Skeletal muscle satellite cell (primary cell): ENCODE measurements around the gene NUBP2.

Source experiments
- H3K27me3 ChIP-seq: 2 replicates; pipeline ENCODE4 v1.7.0; 2013; ENCODE audit warnings: low read length; ENCODE audit not compliant: control insufficient read depth, insufficient read depth
- H3K36me3 ChIP-seq: 2 replicates; pipeline ENCODE4 v1.7.0; 2013; ENCODE audit warnings: mild to moderate bottlenecking, control low read depth, low read length; ENCODE audit not compliant: insufficient read depth
- H3K4me1 ChIP-seq: 2 replicates; pipeline ENCODE4 v1.7.0; 2013; ENCODE audit warnings: low read length; ENCODE audit not compliant: control insufficient read depth, insufficient read depth
- H3K4me2 ChIP-seq: 2 replicates; pipeline ENCODE4 v1.7.0; 2013; ENCODE audit warnings: mild to moderate bottlenecking, low read length
- H3K4me3 ChIP-seq: 2 replicates; pipeline ENCODE4 v1.7.0; 2013; ENCODE audit warnings: low read length
- H3K9ac ChIP-seq: 2 replicates; pipeline ENCODE4 v1.7.0; 2013; ENCODE audit warnings: mild to moderate bottlenecking, low read depth, low read length, moderate library complexity
- H3K9me3 ChIP-seq: replicated peaks from 2 replicates; pipeline ENCODE4 v1.7.0; 2013; ENCODE audit warnings: mild to moderate bottlenecking, control low read depth, low read length
- small RNA-seq: library from RNA; depleted of rRNA; stranded (forward); fragments of <200 nt; gene quantifications from one replicate; pipeline ENCODE3, GENCODE V24; 2012

NUBP2 gene

GRCh38 chr16:1830213-1830612 is 47.5 kb downstream of the NUBP2 start:
- no peak overlapping the region for H3K4me2 ChIP-seq
- H3K9me3 ChIP-seq: no peaks in the 10 kb centered on the region
- peaks cover 19% of the 10 kb centered on the region for H3K4me1 ChIP-seq
- H3K4me3 ChIP-seq: no peak overlapping the region
- H3K36me3 ChIP-seq: peaks cover 3% of the 10 kb centered on the region
- H3K27me3 ChIP-seq: no peaks in the 10 kb centered on the region
- H3K9ac ChIP-seq: no peak overlapping the region

DNA sequence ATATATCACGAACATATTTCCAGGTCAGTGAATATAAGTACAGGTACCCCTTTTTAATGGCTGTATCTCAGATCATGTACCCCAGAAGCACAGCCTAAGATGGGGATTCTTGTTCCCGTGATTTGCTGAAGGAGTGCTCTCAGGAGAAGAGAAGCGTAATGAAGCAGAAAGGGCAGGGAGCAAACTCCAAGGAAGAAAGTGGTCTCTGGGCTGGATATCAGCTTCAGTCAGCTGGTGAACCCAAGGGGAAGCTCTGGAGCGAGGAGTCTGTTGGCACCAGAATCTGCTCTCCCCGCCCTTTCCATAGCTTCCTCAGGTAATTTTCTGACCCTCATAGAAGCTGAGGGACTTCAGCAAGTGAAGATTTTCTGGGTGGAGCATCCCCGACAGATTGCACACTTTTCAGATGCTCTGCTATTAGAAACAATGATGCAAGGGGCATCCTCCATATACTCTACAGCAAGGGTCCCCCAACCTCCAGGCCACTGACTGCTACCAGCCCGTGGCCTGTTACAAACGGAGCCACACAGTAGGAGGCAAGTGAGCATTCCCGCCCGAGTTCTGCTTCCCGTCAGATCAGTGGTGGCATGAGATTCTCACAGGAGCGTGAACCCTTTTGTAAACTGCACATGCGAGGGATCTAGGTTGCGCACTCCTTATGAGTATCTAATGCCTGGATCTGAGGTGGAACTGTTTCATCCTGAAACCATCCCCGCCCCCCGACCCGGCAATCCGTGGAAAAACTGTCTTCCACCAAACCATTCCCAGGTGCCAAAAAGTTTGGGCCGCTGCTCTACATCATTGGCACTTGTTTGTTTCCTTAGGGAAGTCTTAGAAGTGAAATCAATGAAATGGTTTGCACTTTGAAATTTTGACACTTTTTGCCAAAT is 48.7 kb downstream of the NUBP2 start:
- Histone ChIP-seq H3K27me3 (no peaks in the 10 kb centered on the region), H3K9ac (no peak overlapping the region), H3K4me2 (no peak overlapping the region), H3K4me3 (no peak overlapping the region), H3K9me3 (no peaks in the 10 kb centered on the region), H3K4me1 (peaks cover 13% of the 10 kb centered on the region), H3K36me3 (peaks cover 3% of the 10 kb centered on the region)

DNA sequence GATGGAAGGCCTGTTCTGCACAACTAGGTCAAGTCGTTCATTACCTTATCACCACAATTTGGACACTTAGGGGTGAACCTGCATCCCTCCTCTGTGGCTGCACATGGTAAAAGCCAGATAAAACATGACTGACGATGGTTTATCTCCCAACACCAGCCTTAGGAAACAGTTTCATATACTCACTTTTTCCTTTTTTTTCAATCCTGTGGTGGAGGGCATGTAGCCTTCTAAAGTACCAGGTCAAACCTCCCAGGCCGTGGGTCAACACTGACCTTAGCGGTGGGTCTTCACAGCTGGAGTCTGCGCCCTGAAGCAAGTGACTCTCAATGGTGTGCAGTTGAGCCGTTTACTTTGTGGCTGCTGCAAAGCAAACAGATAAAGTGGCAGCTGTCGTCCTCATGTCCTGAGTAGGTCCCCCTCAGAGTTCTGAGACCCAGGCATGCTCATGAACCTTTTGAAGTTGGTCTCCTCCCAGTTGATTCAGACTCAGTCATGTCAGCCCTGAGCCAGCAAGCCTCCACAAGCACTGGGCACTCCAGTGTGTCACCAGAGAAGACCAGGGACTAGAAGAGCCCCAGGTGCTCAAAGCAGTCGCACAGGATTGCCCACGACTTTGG is 50.2 kb downstream of the NUBP2 start:
- no peaks in the 10 kb centered on the region for H3K9me3 ChIP-seq
- H3K36me3 ChIP-seq: peaks cover 3% of the 10 kb centered on the region
- no peak overlapping the region for H3K9ac ChIP-seq
- no peaks in the 10 kb centered on the region for H3K27me3 ChIP-seq
- H3K4me3 ChIP-seq: no peak overlapping the region
- H3K4me1 ChIP-seq: peaks cover 13% of the 10 kb centered on the region
- H3K4me2 ChIP-seq: no peak overlapping the region

GRCh38 chr16:1834096-1834495 is 51.3 kb downstream of the NUBP2 start:
- Histone ChIP-seq H3K9me3 (no peaks in the 10 kb centered on the region), H3K36me3 (peaks cover 3% of the 10 kb centered on the region), H3K4me2 (no peak overlapping the region), H3K4me3 (no peak overlapping the region), H3K27me3 (no peaks in the 10 kb centered on the region), H3K9ac (no peak overlapping the region), H3K4me1 (peaks cover 4% of the 10 kb centered on the region)

Small RNA genes lying within 50 kb of the gene (small RNA-seq; reads per million reads assigned to genes)
- 0.28 reads per million for gene MIR3177
